ENCODE measurements around the gene RAB37.

DNA sequence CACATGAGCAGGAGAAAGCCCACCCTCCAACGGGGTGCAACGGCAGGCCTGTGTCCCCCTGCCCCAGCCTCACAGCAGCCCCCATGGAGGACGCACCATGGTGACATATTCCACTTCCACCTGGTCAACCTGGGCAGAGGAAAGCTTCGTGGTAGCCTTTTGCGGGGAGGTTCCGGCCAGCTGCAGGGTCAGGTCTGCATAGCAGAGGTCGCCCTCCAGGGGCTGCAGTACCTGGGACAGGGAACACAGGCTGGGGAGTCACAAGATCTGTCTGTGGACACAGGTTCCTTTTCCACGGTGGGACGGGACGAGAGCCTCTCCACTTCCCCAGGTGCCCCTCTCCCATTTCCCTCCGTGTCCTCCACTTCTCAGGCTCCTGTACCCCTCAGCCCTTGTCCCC lies 41.4 kb upstream of the RAB37 start:
- TF ChIP-seq, protein P1, sequence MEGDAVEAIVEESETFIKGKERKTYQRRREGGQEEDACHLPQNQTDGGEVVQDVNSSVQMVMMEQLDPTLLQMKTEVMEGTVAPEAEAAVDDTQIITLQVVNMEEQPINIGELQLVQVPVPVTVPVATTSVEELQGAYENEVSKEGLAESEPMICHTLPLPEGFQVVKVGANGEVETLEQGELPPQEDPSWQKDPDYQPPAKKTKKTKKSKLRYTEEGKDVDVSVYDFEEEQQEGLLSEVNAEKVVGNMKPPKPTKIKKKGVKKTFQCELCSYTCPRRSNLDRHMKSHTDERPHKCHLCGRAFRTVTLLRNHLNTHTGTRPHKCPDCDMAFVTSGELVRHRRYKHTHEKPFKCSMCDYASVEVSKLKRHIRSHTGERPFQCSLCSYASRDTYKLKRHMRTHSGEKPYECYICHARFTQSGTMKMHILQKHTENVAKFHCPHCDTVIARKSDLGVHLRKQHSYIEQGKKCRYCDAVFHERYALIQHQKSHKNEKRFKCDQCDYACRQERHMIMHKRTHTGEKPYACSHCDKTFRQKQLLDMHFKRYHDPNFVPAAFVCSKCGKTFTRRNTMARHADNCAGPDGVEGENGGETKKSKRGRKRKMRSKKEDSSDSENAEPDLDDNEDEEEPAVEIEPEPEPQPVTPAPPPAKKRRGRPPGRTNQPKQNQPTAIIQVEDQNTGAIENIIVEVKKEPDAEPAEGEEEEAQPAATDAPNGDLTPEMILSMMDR (IDR thresholded peaks at IDR 0.05), result no peak
- no peak for TF ChIP-seq POLR2A (IDR thresholded peaks at IDR 0.05)

Data from testis (tissue), 2 donors.